Progenitor cell of endocrine pancreas (in vitro differentiated cells): ENCODE results near the gene MYO15A. TPM values are rescaled to one million over a fixed set of nuclear protein-coding genes. Genes with fewer than 3 reads are reported as not detected.

ENCODE experiments used
- DNase-seq: peaks from one replicate; pipeline ENCODE4 v3.0.0; 2021; ENCODE audit warnings: low spot score; ENCODE audit not compliant: unreplicated experiment
- H3K27ac Mint-ChIP-seq: 2 replicates; pipeline ENCODE4 v1.8.0; 2021; ENCODE audit warnings: mild to moderate bottlenecking, moderate library complexity, mixed read lengths
- H3K27me3 Mint-ChIP-seq: 2 replicates; pipeline ENCODE4 v1.8.0; 2021; ENCODE audit warnings: mixed read lengths
- H3K36me3 Mint-ChIP-seq: 2 replicates; pipeline ENCODE4 v1.8.0; 2022; ENCODE audit warnings: mixed read lengths; ENCODE audit not compliant: insufficient read depth
- H3K4me1 Mint-ChIP-seq: 2 replicates; pipeline ENCODE4 v1.8.0; 2021; ENCODE audit warnings: low read depth, mixed read lengths
- H3K4me3 Mint-ChIP-seq: 2 replicates; pipeline ENCODE4 v1.8.0; 2021; ENCODE audit warnings: low read depth, mild to moderate bottlenecking, moderate library complexity, mixed read lengths
- H3K9me3 Mint-ChIP-seq: 2 replicates; pipeline ENCODE4 v1.8.0; 2021; ENCODE audit warnings: low read depth, mixed read lengths
- long read RNA-seq: library from polyadenylated mRNA; unstranded; transcript quantifications from one replicate; pipeline ENCODE4 v2.0.0, GENCODE V29; 2020
- total RNA-seq: library from RNA; stranded (reverse); gene quantifications from 2 replicates; pipeline ENCODE4 v1.2.1, GENCODE V29; 2021
- TF ChIP-seq, protein P1 (sequence below): fragments of 200-600 bp; sonication (generic); IDR thresholded peaks from one replicate; pipeline ENCODE4 v1.5.0; 2021; ENCODE audit warnings: antibody characterized with exemption, mild to moderate bottlenecking; ENCODE audit not compliant: unreplicated experiment

MYO15A gene, protein sequence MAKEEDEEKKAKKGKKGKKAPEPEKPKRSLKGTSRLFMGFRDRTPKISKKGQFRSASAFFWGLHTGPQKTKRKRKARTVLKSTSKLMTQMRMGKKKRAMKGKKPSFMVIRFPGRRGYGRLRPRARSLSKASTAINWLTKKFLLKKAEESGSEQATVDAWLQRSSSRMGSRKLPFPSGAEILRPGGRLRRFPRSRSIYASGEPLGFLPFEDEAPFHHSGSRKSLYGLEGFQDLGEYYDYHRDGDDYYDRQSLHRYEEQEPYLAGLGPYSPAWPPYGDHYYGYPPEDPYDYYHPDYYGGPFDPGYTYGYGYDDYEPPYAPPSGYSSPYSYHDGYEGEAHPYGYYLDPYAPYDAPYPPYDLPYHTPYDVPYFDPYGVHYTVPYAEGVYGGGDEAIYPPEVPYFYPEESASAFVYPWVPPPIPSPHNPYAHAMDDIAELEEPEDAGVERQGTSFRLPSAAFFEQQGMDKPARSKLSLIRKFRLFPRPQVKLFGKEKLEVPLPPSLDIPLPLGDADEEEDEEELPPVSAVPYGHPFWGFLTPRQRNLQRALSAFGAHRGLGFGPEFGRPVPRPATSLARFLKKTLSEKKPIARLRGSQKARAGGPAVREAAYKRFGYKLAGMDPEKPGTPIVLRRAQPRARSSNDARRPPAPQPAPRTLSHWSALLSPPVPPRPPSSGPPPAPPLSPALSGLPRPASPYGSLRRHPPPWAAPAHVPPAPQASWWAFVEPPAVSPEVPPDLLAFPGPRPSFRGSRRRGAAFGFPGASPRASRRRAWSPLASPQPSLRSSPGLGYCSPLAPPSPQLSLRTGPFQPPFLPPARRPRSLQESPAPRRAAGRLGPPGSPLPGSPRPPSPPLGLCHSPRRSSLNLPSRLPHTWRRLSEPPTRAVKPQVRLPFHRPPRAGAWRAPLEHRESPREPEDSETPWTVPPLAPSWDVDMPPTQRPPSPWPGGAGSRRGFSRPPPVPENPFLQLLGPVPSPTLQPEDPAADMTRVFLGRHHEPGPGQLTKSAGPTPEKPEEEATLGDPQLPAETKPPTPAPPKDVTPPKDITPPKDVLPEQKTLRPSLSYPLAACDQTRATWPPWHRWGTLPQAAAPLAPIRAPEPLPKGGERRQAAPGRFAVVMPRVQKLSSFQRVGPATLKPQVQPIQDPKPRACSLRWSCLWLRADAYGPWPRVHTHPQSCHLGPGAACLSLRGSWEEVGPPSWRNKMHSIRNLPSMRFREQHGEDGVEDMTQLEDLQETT (N-terminal part only)
- 3.3 and 3.9 TPM in 2 replicates for total RNA-seq
- long read RNA-seq, partial matches to known transcripts = 0 of 1 reads
- long read RNA-seq, other reads (novel, unspliced or antisense) = 1 of 1 reads

DNA sequence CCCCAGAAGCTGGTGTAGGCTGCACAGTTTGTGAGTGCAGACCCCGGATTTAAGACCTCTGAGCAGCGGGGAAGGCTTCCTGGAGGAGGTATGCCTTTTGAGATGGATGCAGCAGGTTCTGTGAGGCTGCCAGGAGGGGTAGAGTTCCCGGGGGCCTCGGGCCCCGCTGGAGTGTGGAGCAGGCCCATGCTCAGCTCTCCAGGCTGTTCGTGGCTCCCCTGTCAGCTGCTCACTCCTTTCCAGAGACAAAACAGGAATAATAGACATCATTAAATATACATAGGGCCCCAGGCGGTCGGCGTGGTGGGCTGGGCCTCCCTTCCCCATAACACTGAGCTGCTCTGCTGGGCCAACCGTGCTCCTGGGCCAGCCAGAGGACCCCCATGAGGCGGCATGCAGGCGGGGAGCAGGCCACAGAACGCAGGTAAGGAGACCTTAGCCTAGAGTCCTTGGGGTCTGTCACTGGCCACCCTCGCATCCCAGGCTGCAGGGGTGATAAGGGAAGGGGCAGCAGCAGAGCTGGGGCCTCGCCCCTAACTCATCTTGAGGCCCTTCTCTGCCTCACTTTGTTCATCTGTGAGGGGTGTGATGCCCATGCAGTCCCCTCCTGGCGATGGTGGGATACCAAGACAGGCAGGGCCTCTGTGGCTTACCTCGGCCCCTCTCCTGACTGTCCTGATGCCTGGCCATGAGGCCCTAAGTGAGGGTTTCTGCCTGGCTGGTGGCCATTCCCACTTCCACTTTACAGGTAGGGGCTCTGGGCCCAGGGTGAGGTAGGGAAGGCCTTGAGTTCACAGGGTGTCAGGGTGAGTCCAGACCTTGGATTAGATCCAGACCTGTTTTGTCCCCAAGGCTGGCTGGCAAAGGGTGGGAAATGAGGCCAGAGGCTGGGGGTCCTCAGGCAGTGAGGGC is at the start of gene MYO15A:
Gene MYO15A (plus strand): TSS at position 356 of the 912 bp plus-strand sequence. CDS start 10,045 bp downstream, outside the sequence.
- no peak for DNase-seq
- TF ChIP-seq, protein P1, sequence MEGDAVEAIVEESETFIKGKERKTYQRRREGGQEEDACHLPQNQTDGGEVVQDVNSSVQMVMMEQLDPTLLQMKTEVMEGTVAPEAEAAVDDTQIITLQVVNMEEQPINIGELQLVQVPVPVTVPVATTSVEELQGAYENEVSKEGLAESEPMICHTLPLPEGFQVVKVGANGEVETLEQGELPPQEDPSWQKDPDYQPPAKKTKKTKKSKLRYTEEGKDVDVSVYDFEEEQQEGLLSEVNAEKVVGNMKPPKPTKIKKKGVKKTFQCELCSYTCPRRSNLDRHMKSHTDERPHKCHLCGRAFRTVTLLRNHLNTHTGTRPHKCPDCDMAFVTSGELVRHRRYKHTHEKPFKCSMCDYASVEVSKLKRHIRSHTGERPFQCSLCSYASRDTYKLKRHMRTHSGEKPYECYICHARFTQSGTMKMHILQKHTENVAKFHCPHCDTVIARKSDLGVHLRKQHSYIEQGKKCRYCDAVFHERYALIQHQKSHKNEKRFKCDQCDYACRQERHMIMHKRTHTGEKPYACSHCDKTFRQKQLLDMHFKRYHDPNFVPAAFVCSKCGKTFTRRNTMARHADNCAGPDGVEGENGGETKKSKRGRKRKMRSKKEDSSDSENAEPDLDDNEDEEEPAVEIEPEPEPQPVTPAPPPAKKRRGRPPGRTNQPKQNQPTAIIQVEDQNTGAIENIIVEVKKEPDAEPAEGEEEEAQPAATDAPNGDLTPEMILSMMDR = no peak
- no peak within 1 kb of the TSS for H3K4me3 Mint-ChIP-seq
- no peaks in the 10 kb centered on the region for H3K4me1 Mint-ChIP-seq
- no peaks in the 10 kb centered on the region for H3K27me3 Mint-ChIP-seq
- H3K27ac Mint-ChIP-seq = no peak within 1 kb of the TSS
- H3K9me3 Mint-ChIP-seq = no peaks in the 10 kb centered on the region
- H3K36me3 Mint-ChIP-seq = no peaks in the 10 kb centered on the region

DNA sequence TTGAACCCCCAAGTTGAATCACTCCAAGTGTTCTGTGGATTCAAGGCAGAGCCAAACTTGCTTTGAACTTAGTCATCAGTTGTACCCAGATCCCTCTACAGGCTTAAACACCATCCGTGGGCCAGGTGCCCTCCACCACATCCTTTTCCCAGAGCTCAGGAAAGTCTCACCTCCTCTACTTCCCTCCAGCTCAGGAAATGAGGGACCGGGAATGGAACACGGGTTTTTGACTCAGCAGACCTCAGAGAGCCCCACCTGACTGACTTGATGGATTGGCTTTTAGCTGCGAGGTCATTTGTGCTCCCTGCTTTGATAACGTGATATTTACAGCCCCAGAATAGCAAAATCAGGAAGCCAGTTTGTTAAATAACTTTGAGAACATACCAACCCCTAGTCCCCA is 49.3 kb upstream of the MYO15A start:
- H3K9me3 Mint-ChIP-seq = no peaks in the 10 kb centered on the region
- TF ChIP-seq, protein P1 = no peak
- H3K27ac Mint-ChIP-seq = no peak overlapping the region
- no peak overlapping the region for H3K4me3 Mint-ChIP-seq
- no peaks in the 10 kb centered on the region for H3K27me3 Mint-ChIP-seq
- DNase-seq = no peak
- H3K4me1 Mint-ChIP-seq = no peaks in the 10 kb centered on the region
- peaks cover 24% of the 10 kb centered on the region for H3K36me3 Mint-ChIP-seq

DNA sequence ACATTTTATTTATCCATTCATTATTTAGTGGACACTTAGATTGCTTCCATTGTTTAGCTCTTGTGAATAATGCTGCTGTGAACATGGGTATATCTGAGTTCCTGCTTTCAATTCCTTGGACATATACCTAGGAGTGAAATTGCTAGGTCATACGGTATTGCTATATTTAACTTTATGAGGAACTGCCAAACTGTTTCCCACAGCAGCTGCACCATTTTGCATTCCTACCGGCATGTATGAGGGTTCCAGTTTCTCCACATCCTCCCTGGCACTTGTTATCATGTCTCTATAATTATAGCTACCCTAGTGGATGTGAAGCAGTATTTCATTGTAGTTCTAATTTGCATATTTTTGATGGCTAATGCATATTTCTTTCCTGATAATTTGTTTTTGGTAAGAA is 44.5 kb upstream of the MYO15A start:
- DNase-seq = no peak
- H3K27ac Mint-ChIP-seq = no peak overlapping the region
- no peaks in the 10 kb centered on the region for H3K27me3 Mint-ChIP-seq
- no peaks in the 10 kb centered on the region for H3K4me1 Mint-ChIP-seq
- no peaks in the 10 kb centered on the region for H3K9me3 Mint-ChIP-seq
- peaks cover 17% of the 10 kb centered on the region for H3K36me3 Mint-ChIP-seq
- TF ChIP-seq, protein P1 = no peak
- H3K4me3 Mint-ChIP-seq = no peak overlapping the region

DNA sequence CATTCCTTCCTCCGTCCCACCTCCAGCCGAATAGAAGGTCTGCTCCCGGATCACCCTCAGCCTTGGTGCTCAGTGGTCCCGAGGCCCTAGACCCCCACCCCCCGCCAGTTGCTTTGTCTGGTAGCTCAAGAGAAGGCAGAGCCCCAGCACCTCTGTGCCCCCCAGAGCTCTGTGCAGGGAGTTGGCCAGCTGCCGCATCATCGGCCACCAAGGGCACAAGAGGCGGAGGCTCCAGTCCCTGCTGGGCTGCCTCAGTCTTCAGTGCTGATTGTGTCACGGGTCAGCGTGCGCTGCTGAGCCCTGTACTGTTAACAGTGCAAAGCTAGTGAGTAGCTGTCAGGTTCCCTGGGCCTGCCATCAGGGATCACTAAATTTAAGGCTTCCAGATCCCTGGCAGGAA is 43.0 kb upstream of the MYO15A start:
- Mint-ChIP-seq H3K4me3 (no peak overlapping the region), H3K9me3 (no peaks in the 10 kb centered on the region), H3K4me1 (no peaks in the 10 kb centered on the region), H3K27me3 (no peaks in the 10 kb centered on the region), H3K27ac (no peak overlapping the region), H3K36me3 (peaks cover 11% of the 10 kb centered on the region)
- DNase-seq = no peak
- TF ChIP-seq, protein P1 = no peak
